Stimulated activated CD4-positive, alpha-beta T cell treated with anti-CD3 and anti-CD28 coated beads, Interleukin-1b, Interleukin-23, amount 100 ng/mL, for 48 hours (primary cell): ENCODE data around the gene ANO1.

Experiments used
- DNase-seq: peaks from one replicate; pipeline ENCODE4 v3.0.0-alpha.2; 2020

Gene ANO1

DNA sequence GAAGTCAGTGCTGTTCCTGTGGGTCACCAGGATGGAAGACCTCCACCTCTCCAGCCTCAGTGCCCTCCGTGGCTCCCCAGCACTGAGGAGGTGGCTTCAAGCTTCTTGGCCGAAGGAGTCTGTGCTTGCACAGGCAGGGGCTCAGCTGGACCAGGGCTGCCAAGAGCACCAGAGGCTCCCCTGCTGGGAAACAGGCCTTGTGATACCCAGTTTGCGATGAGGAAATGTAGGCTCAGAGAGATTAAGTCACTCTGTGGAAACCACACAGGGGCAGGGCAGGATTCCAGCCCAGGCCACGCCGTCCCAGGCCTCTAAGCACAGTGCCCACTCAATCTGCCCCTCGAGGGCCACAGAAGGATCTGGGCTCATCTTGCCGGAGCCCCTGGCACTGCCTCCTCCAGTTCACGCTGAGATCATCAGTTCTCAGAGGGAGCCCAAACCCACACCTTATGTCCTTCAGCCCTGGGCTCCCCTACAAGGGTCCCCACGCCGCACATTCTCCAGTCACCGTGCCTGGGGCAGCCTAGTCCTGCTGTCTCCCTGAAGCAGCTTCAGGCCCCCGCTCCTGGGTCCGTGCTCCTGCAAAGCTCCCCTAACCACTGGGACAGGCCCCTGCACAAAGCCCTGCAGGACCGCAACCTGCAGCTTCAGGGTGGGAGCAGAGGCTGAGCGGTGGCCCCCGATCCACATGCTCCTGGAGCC, 21.6 kb downstream of the ANO1 start:
- DNase-seq = no peak

DNA sequence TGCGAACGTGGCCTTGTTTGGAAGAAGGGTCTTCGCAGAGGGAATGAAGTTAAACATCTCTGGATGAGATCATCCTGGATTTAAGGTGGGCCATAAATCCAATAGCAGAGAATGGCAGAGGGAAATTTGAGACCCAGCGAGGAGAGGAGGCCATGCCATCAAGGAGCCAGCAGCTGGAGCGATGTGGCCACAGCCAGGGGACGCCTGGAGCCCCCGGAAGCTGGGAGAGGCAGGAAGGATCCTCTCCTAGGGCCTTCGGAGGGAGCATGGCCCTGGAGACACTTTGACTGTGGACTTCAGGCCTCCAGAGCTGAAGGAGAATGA, 22.1 kb downstream of the ANO1 start:
- no peak for DNase-seq

DNA sequence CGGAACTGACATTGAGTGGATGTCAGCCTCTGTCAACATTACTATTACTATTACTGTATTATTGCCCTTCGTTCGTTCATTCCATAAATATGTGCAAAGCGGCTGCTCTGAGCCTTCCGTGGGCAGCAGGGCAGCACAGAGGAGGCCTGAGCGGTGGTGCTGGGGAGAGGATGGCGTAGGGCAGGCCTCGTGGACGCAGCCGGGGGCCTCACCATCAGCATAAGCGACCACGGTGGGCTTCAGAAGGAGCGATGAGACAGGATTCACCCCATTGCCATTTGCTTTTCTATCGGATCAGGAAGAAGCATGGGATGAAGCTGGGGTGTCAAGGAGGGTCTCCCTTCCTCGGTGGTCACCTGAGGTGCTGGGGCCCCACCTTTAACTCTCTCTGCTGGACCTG, 22.7 kb downstream of the ANO1 start:
- no peak for DNase-seq

DNA sequence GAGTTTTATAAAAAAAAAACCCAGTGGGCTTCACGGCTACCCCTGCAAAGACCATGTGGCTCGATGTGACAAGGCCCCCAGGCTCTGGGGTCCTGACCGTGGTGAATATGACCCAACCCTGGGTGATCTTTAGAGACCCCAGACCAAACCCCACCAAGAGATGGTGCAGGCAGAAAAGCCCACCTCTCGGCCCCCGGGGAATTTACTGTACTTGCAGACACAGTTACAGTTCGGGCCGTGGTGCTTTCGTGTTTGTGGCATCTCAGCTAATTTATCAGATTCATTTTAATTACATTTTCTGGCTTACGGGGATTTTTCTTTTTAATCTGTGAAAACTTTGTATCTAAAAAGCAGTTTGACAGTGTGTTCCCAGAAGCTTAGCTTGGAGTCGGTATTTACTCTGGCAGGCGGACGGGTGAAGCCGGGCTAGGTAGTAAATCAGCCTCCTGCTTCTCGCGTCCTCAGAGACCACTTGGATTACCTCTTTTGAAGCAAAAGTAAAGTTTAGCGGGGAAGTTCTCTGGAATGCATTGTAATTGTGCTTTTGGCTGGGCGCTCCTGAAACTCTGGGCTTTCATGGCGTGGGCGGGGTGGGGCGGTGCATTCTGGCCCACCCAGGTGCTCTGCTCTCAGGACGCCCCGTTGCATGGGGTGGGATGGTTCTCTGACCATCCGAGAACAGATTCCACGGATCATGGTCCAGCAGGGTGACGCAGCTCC, 25.3 kb downstream of the ANO1 start:
- DNase-seq = no peak

DNA sequence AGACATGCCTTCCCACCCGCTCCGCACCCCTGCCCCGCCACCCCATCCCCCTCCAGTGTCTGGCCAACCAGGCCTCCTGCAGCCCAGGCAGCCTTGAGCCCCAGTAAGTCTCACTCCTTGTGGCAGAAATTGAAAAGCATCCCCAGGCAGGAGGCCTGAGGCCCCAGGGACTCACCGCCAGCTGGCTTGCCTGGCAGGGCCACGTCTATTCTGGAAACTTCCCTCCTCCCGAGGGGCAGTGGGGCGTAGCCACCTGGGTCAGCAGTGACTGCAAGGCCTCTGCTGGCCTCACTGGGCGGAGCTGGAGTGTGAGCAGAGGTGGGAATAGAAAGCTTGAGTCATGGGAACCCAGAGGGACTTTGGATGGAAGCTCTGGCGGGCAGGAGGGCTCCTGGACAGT, 26.3 kb downstream of the ANO1 start:
- no peak for DNase-seq

DNA sequence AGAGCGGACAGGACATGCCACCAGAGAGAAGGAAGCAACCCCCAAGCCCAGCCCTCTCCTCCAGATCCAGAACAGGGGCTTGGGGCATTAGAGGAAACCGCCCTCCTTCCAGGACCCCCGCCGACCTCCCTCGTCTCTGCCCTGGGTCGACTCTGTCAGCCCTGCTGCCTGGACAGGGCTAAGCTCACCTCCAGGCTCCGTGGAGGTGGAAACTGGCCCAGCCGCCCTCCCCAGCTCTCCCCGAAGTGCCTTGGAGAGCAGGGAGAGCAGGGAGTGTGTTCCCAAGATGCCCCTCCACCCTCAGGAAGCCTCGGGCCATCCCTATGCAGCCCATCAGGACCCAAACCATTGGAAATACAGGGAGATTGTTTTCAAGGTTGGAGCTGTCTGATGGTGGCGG, 26.8 kb downstream of the ANO1 start:
- no peak for DNase-seq

DNA sequence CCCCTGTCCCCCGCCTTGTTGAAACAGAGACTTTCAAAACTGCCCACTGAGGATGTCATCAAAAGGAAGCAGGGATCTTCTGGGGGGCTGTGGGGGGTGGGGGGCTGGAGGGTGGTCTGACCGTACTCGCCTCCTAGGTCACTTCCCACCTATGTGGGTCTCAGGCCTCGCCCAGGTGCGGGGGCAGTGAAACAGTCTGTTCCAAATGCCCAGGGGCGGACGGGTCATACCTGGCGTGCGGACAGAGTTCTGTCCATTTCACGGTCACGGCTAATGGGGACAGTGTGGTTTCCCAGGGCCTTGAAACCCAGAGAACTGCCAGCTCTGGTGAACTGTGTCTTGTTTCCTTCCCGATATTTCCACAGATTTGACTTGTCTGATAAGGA, 27.2 kb downstream of the ANO1 start:
- no peak for DNase-seq

DNA sequence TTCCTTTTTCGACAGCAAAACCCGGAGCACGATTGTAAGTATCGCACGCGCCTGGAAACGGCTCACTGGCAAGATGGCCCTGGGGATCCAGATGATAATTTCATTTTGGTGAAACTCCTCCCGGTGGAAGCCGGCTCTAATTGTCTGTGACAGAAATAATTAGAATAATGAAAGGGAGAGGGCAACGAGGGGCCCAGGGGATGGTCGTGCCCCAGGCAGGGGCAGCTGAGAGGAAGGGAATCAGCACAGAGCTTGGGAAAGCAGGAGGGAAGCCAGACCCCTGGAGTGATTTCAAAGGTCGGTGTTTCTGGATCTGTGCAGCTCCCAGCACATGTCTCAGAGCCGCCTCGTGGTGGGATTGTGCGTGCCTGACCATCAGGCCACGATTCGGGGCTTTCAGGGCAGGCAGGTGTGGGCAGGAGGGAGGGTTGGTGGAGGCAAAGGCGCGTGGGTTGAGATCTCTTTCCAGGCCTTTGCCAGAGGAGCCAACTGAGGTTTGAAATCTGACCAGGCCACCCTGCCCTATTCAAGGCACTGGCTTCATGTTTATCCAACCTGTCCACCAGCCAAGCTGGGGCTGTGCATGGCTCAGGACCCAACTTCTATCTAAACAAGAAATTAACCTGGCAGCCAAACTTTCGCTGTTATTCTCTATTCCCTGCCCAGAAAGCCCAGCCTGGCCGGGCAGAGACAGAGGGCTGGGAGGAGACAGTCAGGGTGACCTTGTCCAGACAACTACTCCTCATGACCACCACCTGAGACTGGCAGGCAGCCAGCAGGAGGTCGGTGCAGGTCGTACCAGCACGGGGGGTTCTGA, 27.8 kb downstream of the ANO1 start:
- DNase-seq = no peak

DNA sequence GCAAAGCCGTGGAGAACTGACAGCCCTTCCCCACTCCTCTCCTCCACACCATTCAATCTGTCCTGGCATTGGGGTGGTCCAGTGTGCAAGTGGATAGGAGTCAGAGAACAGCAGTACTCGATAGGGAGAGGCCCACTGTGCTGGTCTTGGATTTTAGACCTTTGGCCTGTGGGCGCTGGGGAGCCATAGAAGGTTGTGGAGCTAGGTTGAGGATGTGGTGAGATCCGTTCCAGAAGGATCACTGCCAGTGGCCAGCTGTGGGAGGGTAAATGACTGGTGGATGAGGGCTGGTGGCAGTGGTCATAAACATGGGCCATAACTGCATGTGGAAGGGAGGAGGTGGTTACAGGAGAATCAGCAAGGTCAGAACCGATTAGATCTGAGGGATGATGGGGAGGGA, 28.6 kb downstream of the ANO1 start:
- DNase-seq = no peak

DNA sequence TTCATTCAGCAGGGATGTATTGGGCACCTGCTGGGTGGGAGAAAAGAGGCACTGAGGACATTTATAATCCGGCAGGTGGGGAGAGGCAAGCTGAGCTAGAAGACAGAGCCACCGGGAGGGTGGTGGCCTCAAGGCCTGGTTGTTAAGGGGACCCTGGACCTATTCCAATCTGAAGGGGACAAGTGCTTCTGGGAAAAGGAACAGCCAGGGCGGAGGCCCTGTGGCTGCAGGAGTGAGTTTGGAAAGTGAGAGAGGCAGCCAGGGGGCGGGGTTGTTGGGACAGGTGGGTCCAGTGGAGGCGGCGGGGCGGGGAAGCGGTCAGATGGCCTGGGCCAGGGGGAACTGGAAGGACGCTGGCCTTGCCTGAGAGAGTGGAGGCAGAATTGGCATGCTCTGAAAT, 29.1 kb downstream of the ANO1 start:
- no peak for DNase-seq

DNA sequence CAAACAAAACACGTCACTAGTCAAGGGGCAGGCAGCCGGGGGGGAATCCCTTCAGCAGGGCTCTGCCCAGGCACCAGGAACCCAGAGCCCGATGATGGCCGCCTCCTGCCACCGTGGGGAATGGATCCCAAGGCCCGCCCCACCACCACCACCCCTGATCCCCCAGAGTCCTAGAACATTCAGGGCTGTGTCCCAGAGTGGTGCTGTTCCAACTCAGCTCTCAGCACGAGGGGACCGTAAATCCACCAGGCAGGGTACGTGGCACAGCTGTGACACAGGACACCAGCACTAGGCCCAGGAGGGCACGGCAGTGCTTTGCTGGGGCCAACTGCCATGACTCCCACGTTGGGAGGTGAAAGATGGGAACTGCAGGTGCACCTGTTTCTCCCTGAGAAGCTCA, 29.6 kb downstream of the ANO1 start:
- DNase-seq = no peak

DNA sequence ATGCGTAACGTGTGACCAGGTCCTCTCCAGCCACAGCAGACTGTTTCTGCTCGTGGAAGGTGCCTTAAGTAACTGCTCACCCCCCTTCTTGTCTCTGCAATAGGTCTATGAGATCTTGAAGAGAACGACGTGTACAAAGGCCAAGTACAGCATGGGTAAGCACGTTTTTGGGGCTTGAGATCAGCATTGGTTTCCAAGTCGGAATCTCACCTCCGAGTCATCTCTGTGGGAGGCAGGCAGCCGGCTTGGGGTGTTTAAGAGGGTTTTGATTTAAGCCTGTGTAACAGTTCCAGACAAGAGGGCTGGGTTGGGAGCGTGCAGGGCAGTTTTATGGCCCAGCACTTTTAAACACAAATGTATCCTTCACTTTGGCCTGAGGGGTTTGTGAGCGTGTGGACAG, 30.1 kb downstream of the ANO1 start:
- no peak for DNase-seq

DNA sequence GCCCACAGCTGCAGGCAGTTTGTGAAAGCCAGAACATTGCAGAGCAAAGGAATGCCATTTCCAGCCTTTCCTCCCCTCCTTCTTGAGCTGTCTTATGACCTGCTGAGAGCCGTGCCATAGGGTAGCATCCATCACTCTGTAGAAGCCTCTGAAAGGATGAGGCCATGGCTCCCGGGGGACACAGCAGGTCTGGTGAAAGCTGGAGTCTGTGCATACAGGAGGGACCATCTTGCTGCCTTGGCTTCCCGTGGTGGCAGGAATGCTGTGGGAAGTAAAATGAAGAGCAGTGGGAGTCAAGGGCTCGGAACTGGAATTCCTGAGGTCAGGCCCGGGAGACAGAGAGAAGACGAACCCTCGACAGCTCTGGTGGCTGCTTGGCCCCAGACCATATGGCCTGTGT, 30.9 kb downstream of the ANO1 start:
- no peak for DNase-seq

DNA sequence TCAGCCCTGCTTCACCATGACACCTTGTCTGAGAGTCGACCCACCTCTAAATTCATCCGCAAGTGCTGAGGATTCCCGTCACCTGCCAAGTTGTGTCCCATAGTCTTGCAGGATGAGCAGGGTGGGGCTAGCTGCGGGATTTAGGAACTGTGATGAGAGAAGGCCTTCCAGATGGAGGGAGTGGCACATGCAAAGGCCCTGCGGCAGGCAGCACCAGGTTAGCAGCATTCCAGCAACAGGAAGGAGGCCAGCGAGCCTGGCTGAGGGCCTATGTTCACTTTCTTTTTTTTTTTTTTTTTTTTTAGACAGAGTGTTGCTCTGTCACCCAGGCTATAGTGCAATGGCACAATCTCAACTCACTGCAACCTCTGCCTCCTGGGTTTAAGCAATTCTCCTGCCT, 31.8 kb downstream of the ANO1 start:
- no peak for DNase-seq

DNA sequence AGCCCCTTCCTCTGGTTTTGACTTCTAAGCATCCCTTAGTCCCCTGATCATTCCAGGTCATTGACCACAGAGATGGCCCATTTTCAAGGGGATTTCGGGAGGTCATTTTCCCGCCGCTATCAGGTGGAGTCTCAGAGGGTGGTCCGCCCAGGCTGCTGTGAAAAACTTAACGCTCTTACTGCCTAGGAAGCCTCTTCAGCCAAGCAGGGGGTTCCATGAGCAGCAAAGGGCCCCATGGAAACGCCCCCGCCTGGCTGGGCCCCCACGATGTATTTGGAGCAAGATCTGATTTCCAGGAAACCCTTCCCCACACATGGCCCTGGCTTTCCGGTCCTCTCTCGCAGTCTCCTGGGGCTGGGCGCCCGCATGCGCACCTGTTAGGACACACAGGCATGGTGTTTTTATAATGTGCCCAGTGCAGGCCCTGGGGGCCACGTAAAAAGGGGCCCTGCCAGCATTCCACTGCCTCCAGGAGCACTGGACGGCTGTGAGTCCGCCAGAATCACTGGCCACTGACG, 32.5 kb downstream of the ANO1 start:
- no peak for DNase-seq

DNA sequence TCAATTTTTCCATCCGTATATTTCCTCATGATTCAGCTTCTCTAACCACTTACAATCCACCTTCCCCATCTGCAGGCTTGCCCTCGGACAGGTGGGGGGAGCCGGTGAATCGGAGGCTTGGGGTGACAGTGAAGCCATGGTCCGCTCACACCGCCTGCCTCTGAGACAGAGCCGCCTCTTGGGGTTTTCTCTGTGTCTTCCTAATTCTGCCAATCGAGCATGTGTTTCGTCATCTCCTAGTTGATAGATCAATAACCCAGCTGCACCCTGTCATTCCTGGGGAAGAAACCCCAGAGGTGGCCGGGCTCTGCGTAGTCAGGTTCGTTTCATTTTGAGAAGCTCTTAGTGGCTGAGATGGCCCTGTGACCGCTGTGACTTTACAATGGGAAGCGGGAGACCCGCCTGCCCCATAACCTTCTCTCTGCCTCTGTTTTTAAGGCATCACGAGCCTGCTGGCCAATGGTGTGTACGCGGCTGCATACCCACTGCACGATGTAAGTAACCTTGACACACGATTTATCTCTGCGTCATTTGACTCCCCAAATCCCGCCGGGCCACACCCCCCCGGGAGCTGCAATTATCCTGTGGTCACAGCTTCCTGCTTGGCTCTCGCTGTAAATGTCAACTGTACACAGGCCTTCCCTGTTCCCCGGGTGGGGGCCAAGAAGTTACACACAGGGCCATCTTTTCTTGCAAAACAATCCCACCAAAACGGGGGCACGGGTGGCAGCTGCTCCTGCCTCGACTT, 33.3 kb downstream of the ANO1 start:
- DNase-seq = no peak

DNA sequence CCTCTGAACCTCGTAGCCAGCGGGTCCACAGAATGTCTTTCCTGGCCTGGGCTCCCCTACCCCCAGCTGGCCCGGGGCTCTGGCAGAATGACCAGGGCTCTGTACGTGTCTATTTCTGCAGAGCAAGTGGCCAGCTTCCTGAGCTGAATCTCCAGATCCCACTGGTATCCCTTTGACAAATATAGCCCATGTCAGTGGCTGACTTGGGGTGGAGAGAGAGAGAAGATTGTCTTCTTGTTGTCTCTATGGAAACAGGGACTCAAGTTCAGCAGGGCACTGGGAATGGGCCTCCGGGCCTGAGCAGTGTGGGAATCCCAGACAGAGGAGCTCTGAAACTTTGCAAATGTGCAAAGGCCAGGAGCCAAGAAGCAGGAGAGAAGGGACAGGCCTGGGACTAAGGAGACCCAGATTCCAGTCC, 33.9 kb downstream of the ANO1 start:
- no peak for DNase-seq

DNA sequence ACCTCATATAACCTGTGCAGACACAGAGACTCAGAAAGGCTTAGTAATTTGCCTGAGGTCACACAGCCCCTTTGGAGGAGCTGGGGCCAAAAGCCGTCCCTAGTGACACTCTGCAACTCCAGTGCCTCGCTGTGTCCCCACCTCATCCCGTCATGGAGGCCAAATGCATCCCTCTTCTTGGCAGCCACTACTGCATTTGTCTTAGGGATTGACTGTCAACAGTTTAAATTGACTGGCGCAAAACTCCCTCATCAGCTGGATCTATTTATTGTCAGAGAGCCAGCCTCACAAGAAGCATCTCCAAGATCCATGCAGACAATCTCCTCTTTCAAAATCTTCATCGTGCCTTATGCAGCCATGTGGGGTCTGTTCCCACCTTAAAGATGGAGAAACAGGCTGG, 35.7 kb downstream of the ANO1 start:
- DNase-seq = no peak

DNA sequence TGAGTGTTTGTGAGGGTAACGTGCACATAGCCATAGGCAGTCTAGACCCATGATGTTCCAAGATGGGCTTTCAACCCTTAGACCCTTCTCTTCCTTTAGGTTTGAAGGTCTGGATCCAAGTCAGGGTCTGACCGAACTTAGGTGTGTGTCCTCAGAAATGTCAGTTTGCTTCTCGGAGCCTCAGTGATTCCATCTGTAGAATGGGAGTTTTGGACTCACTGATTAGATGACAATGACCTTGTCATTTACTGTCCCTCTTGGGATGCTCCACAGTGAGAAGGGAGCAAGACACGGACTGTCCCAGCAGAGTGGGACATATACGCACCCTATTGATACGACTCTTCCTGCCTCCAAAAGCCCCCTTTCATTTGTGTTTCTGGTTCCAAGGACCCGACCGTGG, 37.7 kb downstream of the ANO1 start:
- no peak for DNase-seq

DNA sequence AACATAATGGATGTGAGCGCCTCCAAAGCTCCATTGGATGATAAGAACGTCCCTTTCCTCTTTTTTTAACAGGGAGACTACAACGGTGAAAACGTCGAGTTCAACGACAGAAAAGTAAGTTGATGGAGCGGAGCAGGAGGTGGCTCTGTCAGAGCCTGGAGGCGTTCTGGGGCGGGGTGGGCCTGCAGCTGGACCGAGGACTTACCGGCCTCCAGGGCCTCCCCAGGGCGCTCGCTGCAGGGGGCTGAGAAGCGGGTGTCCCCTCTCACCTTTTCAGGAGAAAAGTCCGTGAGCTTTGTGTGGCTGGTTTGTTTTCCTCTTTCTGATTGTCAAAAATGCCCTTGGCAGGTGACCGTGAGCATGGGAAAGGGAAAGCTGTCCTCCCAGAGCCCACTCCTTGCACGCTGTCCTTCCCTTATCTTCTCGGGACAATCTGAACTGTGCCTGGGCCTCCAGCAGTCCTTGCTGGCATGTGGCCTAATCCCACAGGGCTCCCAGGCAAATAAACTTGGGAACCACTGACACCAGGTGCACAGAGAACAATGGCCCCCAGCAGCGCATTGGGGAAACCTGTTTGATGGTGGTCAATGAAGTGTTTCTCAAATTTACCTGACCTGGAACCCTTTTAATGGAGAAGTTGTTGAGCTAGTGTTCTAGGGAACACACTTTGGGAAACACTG, 38.4 kb downstream of the ANO1 start:
- DNase-seq = no peak

DNA sequence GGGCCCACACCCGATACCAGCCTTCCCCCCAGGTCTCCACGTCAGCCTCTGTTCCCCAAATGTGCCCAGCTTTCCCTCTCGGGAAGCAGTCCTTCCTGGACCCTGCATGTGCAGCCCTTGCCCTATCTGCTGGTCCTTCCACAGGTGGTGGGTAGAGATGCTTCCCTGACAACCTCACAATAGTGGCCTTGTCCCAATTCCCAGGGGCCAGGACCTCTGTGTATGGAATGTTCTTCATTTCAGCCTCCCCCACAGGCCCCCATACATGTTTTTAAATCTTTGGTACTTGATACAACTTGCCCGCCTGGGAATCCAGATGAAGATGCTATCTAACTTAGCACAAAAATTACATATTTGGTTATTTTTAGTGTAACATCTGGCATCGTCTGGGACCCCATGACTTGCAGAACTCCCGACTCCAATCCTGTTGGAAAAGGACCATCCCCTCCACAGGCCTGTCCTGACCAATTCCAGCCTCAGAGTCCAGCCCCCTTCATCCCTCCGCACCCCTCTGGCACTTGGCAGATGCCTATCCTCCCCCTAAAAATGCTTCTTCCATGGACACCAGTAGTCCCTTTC, 39.5 kb downstream of the ANO1 start:
- DNase-seq = no peak

DNA sequence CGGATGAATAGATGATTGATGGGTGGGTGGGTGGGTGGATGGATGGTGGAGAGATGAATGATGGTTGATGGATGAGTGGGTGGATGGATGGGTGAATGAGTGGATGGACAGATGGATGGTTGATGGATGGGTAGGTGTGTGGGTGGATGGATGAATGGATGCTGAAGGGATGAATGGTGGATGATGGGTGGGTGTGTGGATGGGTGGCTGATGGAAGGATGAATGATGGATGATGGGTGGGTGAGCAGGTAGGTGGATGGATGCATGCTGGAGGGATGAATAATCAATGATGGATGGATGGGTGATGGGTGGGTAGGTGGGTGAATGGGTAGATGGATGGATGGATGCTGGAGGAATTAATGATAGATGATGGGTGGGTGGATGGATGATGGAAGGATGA, 40.5 kb downstream of the ANO1 start:
- DNase-seq = no peak
